Sigmoid colon (tissue), 7 donors: ENCODE data around the gene TNPO2. TPM values are rescaled to one million over a fixed set of nuclear protein-coding genes. Genes with fewer than 3 reads are reported as not detected.

Source experiments
- DNase-seq: peaks from one replicate; pipeline ENCODE4 v3.0.0-alpha.2; 2019
- H3K27ac ChIP-seq, 4 donors: fragments of 200-600 bp; sonication (generic); one replicate each; pipeline ENCODE4 v1.5.1; 2016 to 2019; ENCODE audit warnings: mild to moderate bottlenecking in 1 of 4
- H3K27me3 ChIP-seq, 3 donors: fragments of 200-600 bp; sonication (generic); one replicate each; pipeline ENCODE4 v1.5.1; 2019; ENCODE audit warnings: mild to moderate bottlenecking in 1 of 3
- H3K36me3 ChIP-seq, 4 donors: fragments of 200-600 bp; sonication (generic); one replicate each; pipeline ENCODE4 v1.5.1; 2016 to 2019
- H3K4me1 ChIP-seq, 4 donors: fragments of 200-600 bp; sonication (generic); one replicate each; pipeline ENCODE4 v1.5.1; 2017 to 2019
- H3K4me3 ChIP-seq, 4 donors: fragments of 200-600 bp; sonication (generic); one replicate each; pipeline ENCODE4 v1.5.1; 2017 to 2019; ENCODE audit warnings: mild to moderate bottlenecking in 2 of 4, moderate library complexity in 1 of 4
- H3K9me3 ChIP-seq, 4 donors: fragments of 200-600 bp in 3 of 4; sonication (generic) in 3 of 4; one replicate each; pipeline versions ENCODE4 v1.5.1 to v1.6.1; 2013 to 2019
- CTCF ChIP-seq, 4 experiments: fragments of 450-650 bp in 3 of 4; fragments of 200-600 bp in 1 of 4; IDR thresholded peaks; one replicate each; pipeline ENCODE4 v1.5.1; 2016 to 2019; ENCODE audit warnings: antibody characterized with exemption in 4 of 4, mild to moderate bottlenecking in 3 of 4, moderate library complexity in 2 of 4
- EP300 ChIP-seq, 4 donors: sonication (generic); formaldehyde crosslinking; IDR thresholded peaks; one replicate each; pipeline ENCODE4 v1.6.1; 2017; ENCODE audit warnings: antibody characterized with exemption in 4 of 4
- POLR2A ChIP-seq, 2 donors: fragments of 450-650 bp; IDR thresholded peaks; one replicate each; pipeline ENCODE4 v1.6.1; 2016; ENCODE audit warnings: antibody characterized with exemption in 2 of 2, mild to moderate bottlenecking in 2 of 2, moderate library complexity in 2 of 2
- POLR2AphosphoS5 ChIP-seq, 4 donors: sonication (generic); formaldehyde crosslinking; IDR thresholded peaks; one replicate each; pipeline ENCODE4 v1.6.1; 2017; ENCODE audit warnings: antibody characterized with exemption in 4 of 4
- WGBS, 2 donors: extraction: QIAGEN DNeasy Blood & Tissue Kit; methylation state at CpG; one replicate each; pipeline ENCODE4 v1.1.7; 2013; 5-methylcytosine and 5-hydroxymethylcytosine counted together
- intact Hi-C: fragments of 100-400 bp; cut with DNase I; formaldehyde crosslinking; loops from one replicate; pipeline ENCODE4 v1.15.1; 2023
- polyA plus RNA-seq, 3 donors: library from polyadenylated mRNA; stranded (reverse); fragments of 200-250 nt; gene quantifications; one replicate each; pipeline ENCODE4 v1.2.3, GENCODE V29; 2013
- total RNA-seq, 4 donors: library from RNA; depleted of rRNA; stranded (reverse); fragments of >200 nt; gene quantifications; one replicate each; pipeline ENCODE4 v1.1.0, GENCODE V29; 2016
- donor health status: healthy with polysubstance abuse.
- donor health status: Bipolar disorder and iron deficiency.
- donor health status: healthy.

TNPO2 gene
- total and polyA plus RNA-seq, 7 donors, result 9.5 to 92.2 (median 54.2) TPM

- Histone ChIP-seq H3K27me3 (no peaks in the 10 kb centered on the region), H3K36me3 (peaks cover 28 to 82% (median 56%) of the 10 kb centered on the region in 4 donors), H3K4me3 (no peak overlapping the region), H3K9me3 (no peaks in the 10 kb centered on the region), H3K27ac (no peak overlapping the region), H3K4me1 (peaks cover 0 to 23% (median 15%) of the 10 kb centered on the region in 4 donors)
- intact Hi-C loops, result no loop called here
- TF ChIP-seq EP300 (IDR thresholded peaks at IDR 0.05) (no peak), CTCF (IDR thresholded peaks at IDR 0.05) (no peak), POLR2A (IDR thresholded peaks at IDR 0.05) (no peak), POLR2AphosphoS5 (IDR thresholded peaks at IDR 0.05) (no peak)
- no peak for DNase-seq
- WGBS, 2 donors, result 92 to 94% methylated on average over 12 of the region's 12 CpGs
These were observed 46.8 kb downstream of the TNPO2 start for GRCh38 chr19:12676928-12677327.

DNA sequence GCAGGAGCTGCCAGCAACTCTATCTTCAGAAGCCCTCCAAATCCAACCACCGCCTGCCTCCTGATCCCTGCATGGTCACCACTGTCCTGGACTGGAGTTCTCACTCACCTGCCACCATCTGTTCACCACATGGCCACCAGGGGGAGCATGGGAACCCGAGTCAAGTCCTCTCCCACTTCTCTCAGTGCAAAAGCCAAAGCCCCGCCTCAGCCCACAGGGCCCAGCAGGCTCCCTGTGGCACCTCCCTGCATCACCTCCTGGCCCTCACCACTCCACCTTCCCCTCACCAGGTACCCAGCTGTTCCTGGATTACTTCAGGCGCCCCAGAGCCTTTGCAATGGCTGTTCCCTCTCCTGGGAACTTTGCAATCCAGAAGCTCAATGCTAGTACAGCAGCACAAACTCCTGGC, 47.3 kb downstream of the TNPO2 start:
- peaks cover 0 to 23% (median 15%) of the 10 kb centered on the region in 4 donors for H3K4me1 ChIP-seq
- DNase-seq, result peak; percentile 89
- TF ChIP-seq CTCF (IDR thresholded peaks at IDR 0.05), result peak; percentile 61 to 89 (median 82)
- no peak for TF ChIP-seq EP300 (IDR thresholded peaks at IDR 0.05)
- H3K4me3 ChIP-seq, result no peak overlapping the region
- H3K27me3 ChIP-seq, result no peaks in the 10 kb centered on the region
- 15 to 26% methylated on average over 4 of the region's 4 CpGs for WGBS, 2 donors
- no peak overlapping the region for H3K27ac ChIP-seq
- intact Hi-C loops, result no loop called here
- peaks cover 28 to 84% (median 56%) of the 10 kb centered on the region in 4 donors for H3K36me3 ChIP-seq
- H3K9me3 ChIP-seq, result no peaks in the 10 kb centered on the region

GRCh38 chr19:12675940-12676339, 47.8 kb downstream of the TNPO2 start:
- 82 to 89% methylated on average over 15 of the region's 15 CpGs for WGBS, 2 donors
- Histone ChIP-seq H3K27me3 (no peaks in the 10 kb centered on the region), H3K4me3 (no peak overlapping the region), H3K9me3 (no peaks in the 10 kb centered on the region), H3K36me3 (peaks cover 28 to 84% (median 56%) of the 10 kb centered on the region in 4 donors), H3K4me1 (peaks cover 0 to 21% (median 16%) of the 10 kb centered on the region in 4 donors), H3K27ac (no peak overlapping the region)
- TF ChIP-seq POLR2A (IDR thresholded peaks at IDR 0.05), result no peak
- TF ChIP-seq CTCF (IDR thresholded peaks at IDR 0.05), result no peak
- TF ChIP-seq EP300 (IDR thresholded peaks at IDR 0.05), result no peak
- TF ChIP-seq POLR2AphosphoS5 (IDR thresholded peaks at IDR 0.05), result no peak
- no peak for DNase-seq
- intact Hi-C loops, result no loop called here

DNA sequence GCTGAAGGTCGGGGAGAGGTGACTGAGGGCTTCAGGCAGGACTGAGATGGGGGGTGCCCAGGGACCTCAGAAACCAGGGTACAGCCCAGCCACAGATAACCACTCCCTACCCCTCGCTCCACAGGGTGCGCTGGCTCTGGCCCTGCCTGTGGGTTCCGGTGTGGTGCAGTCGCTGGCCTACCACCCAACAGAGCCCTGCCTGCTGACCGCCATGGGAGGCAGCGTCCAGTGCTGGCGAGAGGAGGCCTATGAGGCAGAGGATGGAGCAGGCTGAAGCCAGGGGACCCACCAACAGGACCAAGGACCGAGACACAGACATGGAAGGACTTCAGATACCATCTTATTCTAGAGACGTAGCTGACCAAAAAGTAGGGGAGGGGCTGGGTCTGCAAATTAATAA, 48.3 kb downstream of the TNPO2 start:
- Histone ChIP-seq H3K27me3 (no peaks in the 10 kb centered on the region), H3K36me3 (peaks cover 28 to 84% (median 56%) of the 10 kb centered on the region in 4 donors), H3K27ac (no peak overlapping the region), H3K9me3 (no peaks in the 10 kb centered on the region), H3K4me1 (peaks cover 0 to 21% (median 16%) of the 10 kb centered on the region in 4 donors), H3K4me3 (no peak overlapping the region)
- intact Hi-C loops, result no loop called here
- WGBS, 2 donors, result 95 to 96% methylated on average over 10 of the region's 10 CpGs
- DNase-seq, result no peak
- TF ChIP-seq POLR2A (IDR thresholded peaks at IDR 0.05) (no peak), EP300 (IDR thresholded peaks at IDR 0.05) (no peak), POLR2AphosphoS5 (IDR thresholded peaks at IDR 0.05) (no peak), CTCF (IDR thresholded peaks at IDR 0.05) (no peak)

DNA sequence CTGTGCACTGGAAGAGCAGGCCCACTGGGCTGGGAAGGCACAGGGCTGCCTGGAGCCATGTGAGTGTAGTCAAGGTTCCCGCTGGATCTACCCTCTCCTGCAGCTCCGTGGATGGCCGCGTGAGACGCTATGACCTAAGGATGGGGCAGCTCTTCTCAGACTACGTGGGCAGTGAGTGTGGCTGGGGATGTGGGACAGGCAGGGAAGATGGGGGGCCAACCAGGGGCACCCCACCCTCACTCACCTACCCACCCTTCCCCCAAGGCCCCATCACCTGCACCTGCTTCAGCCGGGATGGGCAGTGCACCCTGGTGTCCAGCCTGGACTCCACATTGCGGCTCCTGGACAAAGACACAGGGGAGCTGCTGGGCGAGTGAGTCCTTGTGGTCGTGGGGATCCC, 51.0 kb downstream of the TNPO2 start:
- Histone ChIP-seq H3K9me3 (no peaks in the 10 kb centered on the region), H3K4me1 (peaks cover 0 to 31% (median 29%) of the 10 kb centered on the region in 4 donors), H3K27me3 (no peaks in the 10 kb centered on the region), H3K27ac (no peak overlapping the region), H3K4me3 (no peak overlapping the region), H3K36me3 (peaks cover 18 to 65% (median 41%) of the 10 kb centered on the region in 4 donors)
- WGBS, 2 donors, result 86 to 92% methylated on average over 10 of the region's 10 CpGs
- intact Hi-C loops, result loop anchor here (5.0 kb wide), 1 partner anchor 110 kb away; no protein-coding TSS in a partner anchor
- no peak for DNase-seq
- TF ChIP-seq POLR2A (IDR thresholded peaks at IDR 0.05) (no peak), POLR2AphosphoS5 (IDR thresholded peaks at IDR 0.05) (no peak), EP300 (IDR thresholded peaks at IDR 0.05) (no peak), CTCF (IDR thresholded peaks at IDR 0.05) (no peak)
